ENCODE data around the gene NTHL1.

The NTHL1 gene

DNA sequence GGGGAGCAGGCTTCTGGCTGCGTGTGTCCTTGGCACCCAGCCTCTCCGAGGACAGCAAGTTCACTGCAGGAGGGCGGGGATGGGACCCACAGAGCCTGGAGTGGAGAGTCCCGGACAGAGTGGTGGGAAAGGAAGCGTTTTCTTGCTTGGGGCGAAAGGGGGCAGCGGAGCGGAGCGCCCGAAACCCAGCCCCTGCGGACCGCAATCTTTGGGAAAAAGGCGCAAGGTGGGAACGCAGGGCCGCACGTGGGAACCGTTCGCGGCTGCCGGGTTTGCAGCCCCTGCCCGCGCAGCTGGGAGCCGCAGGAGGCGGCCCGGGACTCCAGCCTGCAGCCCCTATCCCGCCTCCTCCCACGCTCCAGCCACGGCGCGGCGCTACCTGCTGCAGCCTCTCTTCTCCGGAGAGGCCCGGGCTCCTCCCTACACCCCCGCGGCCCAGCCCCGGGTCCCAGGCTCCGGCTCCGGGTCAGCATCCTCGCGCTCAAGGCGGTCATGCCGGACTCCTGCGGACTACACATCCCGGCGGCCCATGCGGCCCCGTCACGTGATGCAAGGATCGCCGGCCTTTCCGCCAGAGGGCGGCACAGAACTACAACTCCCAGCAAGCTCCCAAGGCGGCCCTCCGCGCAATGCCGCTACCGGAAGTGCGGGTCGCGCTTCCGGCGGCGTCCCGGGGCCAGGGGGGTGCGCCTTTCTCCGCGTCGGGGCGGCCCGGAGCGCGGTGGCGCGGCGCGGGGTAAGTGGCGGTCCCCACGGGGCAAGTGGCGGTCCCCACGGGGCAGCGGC lies at the start of gene NTHL1, which contains the start of gene TSC2:
Gene NTHL1 (minus strand): TSS at position 505 of the 786 bp plus-strand sequence. CDS start 11 bp downstream, at position 494.
Gene TSC2 (plus strand): TSS at position 656 of the 786 bp plus-strand sequence. CDS start 631 bp downstream, outside the sequence.
- Mint-ChIP-seq H3K36me3 (ENCODE audit: low read depth) (peaks cover 11% of the 10 kb centered on the region), H3K9me3 (no peaks in the 10 kb centered on the region), H3K27ac (peak within 1 kb of the TSS; percentile 86 to 96 (median 89)), H3K4me1 (peaks cover 15% of the 10 kb centered on the region), H3K4me3 (peak within 1 kb of the TSS; percentile 93 to 95 (median 94)), H3K27me3 (ENCODE audit: low read depth) (no peaks in the 10 kb centered on the region)
- TF ChIP-seq, protein P1, sequence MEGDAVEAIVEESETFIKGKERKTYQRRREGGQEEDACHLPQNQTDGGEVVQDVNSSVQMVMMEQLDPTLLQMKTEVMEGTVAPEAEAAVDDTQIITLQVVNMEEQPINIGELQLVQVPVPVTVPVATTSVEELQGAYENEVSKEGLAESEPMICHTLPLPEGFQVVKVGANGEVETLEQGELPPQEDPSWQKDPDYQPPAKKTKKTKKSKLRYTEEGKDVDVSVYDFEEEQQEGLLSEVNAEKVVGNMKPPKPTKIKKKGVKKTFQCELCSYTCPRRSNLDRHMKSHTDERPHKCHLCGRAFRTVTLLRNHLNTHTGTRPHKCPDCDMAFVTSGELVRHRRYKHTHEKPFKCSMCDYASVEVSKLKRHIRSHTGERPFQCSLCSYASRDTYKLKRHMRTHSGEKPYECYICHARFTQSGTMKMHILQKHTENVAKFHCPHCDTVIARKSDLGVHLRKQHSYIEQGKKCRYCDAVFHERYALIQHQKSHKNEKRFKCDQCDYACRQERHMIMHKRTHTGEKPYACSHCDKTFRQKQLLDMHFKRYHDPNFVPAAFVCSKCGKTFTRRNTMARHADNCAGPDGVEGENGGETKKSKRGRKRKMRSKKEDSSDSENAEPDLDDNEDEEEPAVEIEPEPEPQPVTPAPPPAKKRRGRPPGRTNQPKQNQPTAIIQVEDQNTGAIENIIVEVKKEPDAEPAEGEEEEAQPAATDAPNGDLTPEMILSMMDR (IDR thresholded peaks at IDR 0.05; ENCODE audit: unreplicated experiment in 3 of 3): peak; percentile 26 to 56 (median 35)

- H3K27me3 Mint-ChIP-seq (ENCODE audit: low read depth): no peaks in the 10 kb centered on the region
Measured at GRCh38 chr16:2096853-2097595, 49.4 kb upstream of the NTHL1 start.

GRCh38 chr16:2095918-2096582 lies 48.4 kb upstream of the NTHL1 start:
- no peak overlapping the region for H3K4me3 Mint-ChIP-seq
- H3K36me3 Mint-ChIP-seq (ENCODE audit: low read depth): peaks cover 28% of the 10 kb centered on the region
- no peaks in the 10 kb centered on the region for H3K9me3 Mint-ChIP-seq
- no peaks in the 10 kb centered on the region for H3K4me1 Mint-ChIP-seq
- H3K27ac Mint-ChIP-seq: no peak overlapping the region
- no peaks in the 10 kb centered on the region for H3K27me3 Mint-ChIP-seq (ENCODE audit: low read depth)
- TF ChIP-seq, protein P1 (IDR thresholded peaks at IDR 0.05; ENCODE audit: unreplicated experiment in 3 of 3): no peak

More at GRCh38 chr16:2096853-2097595, 49.4 kb upstream of the NTHL1 start:
- Mint-ChIP-seq H3K4me1 (no peaks in the 10 kb centered on the region), H3K36me3 (ENCODE audit: low read depth) (peaks cover 33% of the 10 kb centered on the region), H3K4me3 (no peak overlapping the region), H3K27ac (no peak overlapping the region), H3K9me3 (no peaks in the 10 kb centered on the region)
- TF ChIP-seq, protein P1 (IDR thresholded peaks at IDR 0.05; ENCODE audit: unreplicated experiment in 3 of 3): no peak

DNA sequence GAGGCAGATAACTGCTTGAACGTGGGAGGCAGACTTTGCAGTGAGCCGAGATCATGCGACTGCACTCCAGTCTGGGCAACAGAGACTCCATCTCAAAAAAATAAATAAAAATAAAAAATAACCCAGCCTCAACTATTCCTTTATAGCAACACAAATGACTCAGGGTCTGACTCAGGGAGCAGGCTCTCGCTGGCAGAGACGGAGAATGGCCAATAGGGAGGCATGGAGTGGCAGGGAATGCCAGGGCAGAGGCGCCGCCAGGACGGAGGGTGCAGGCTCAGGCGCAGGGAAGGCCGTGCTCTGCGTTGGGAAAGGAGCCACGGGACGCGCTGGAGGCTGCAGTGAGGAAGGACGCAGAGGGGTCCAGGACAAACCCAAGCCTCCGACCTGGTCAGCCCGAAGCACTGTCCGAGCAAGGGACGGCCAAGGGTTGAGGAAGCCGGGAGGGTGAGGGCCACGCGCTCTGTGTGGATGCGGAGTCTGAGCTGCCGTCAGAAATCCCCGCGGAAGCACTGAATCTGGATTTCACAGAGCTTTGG lies 47.8 kb upstream of the NTHL1 start:
- TF ChIP-seq, protein P1 (IDR thresholded peaks at IDR 0.05; ENCODE audit: unreplicated experiment in 3 of 3): no peak
- Mint-ChIP-seq H3K4me3 (no peak overlapping the region), H3K36me3 (ENCODE audit: low read depth) (peaks cover 26% of the 10 kb centered on the region), H3K27ac (no peak overlapping the region), H3K27me3 (ENCODE audit: low read depth) (no peaks in the 10 kb centered on the region), H3K9me3 (no peaks in the 10 kb centered on the region), H3K4me1 (no peaks in the 10 kb centered on the region)

DNA sequence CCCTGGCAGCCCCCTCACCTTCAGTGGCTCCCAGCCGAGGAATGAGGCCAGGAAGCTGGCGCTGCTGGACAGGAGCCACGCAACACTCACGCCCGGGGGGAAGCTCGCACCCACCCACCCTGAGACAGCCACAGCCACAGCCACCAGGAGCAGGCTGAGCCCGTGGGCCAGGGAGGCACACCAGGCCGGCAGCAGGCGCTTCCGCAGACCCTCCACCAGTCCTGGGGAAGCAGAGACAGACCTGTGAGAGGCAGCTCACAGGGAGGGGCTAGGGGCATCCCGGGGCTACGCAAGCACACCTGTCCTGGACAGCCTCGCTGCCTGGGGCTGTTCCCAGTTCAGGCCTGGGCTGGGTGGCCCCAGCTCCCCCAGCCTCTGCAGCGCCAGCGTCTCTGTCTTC lies 46.2 kb upstream of the NTHL1 start:
- H3K27ac Mint-ChIP-seq: no peak overlapping the region
- peaks cover 23% of the 10 kb centered on the region for H3K36me3 Mint-ChIP-seq (ENCODE audit: low read depth)
- H3K4me1 Mint-ChIP-seq: no peaks in the 10 kb centered on the region
- H3K27me3 Mint-ChIP-seq (ENCODE audit: low read depth): no peaks in the 10 kb centered on the region
- H3K4me3 Mint-ChIP-seq: no peak overlapping the region
- H3K9me3 Mint-ChIP-seq: no peaks in the 10 kb centered on the region
- TF ChIP-seq, protein P1 (IDR thresholded peaks at IDR 0.05; ENCODE audit: unreplicated experiment in 3 of 3): no peak

Measured in nephron (organoid).